SK-N-SH (cell line): ENCODE data around the gene ARMH3. TPM values are rescaled to one million over a fixed set of nuclear protein-coding genes. Genes with fewer than 3 reads are reported as not detected.

Experiments used
- CTCF ChIA-PET: fragments of 300-600, 350-600 bp; formaldehyde crosslinking; extraction: SDS; loops from one replicate; lab custom pipeline; 2021; lab: Yijun Ruan, JAX
- POLR2A ChIA-PET: fragments of 350-600 bp; sonication (Branson Sonifier 250); formaldehyde crosslinking; extraction: SDS; loops from one replicate; lab custom pipeline; 2020; ENCODE audit warnings: antibody characterized with exemption, inconsistent platforms; lab: Yijun Ruan, JAX
- DNase-seq: peaks from one replicate; pipeline ENCODE4 v3.0.0; 2012
- H2AFZ ChIP-seq: fragments of 200-600 bp; sonication (generic); 2 replicates; pipeline ENCODE4 v1.8.1; 2016; ENCODE audit warnings: antibody characterized with exemption, mild to moderate bottlenecking, low read depth
- H3F3A ChIP-seq: fragments of 200-600 bp; sonication (generic); replicated peaks from 2 replicates; pipeline ENCODE3; 2016; ENCODE audit warnings: antibody characterized with exemption, mild to moderate bottlenecking; ENCODE audit not compliant: insufficient read depth
- H3K27ac ChIP-seq, 2 experiments: fragments of 200-500 bp in 1 of 2; fragments of 200-600 bp in 1 of 2; sonication (Bioruptor generic) in 1 of 2; sonication (generic), shearing (Covaris generic) in 1 of 2; 2 replicates each; pipeline versions ENCODE4 v1.5.1 to v1.6.1; 2014 to 2016; ENCODE audit warnings: low read depth in 2 of 2, inconsistent platforms in 1 of 2, low read length in 1 of 2, mild to moderate bottlenecking in 1 of 2, mixed read lengths in 1 of 2
- H3K27me3 ChIP-seq: fragments of 200-600 bp; sonication (generic), shearing (Covaris generic); 2 replicates; pipeline ENCODE4 v1.6.1; 2016; ENCODE audit warnings: mixed run types; ENCODE audit not compliant: insufficient read depth
- H3K36me3 ChIP-seq, 2 experiments: fragments of 200-500 bp in 1 of 2; fragments of 200-600 bp in 1 of 2; sonication (Bioruptor generic) in 1 of 2; sonication (generic) in 1 of 2; replicated peaks in 1 of 2; 2 replicates each; pipeline versions ENCODE3 to v1.5.1; 2014 to 2016; ENCODE audit warnings: low read length in 1 of 2, mild to moderate bottlenecking in 1 of 2; ENCODE audit not compliant: insufficient read depth in 2 of 2, control insufficient read depth in 1 of 2
- H3K4me1 ChIP-seq, 2 experiments: fragments of 200-500 bp in 1 of 2; fragments of 200-600 bp in 1 of 2; sonication (Bioruptor generic) in 1 of 2; sonication (generic), shearing (Covaris generic) in 1 of 2; 2 replicates each; pipeline versions ENCODE4 v1.5.1 to v1.6.1; 2014 to 2016; ENCODE audit warnings: low read depth in 1 of 2, low read length in 1 of 2, mixed run types in 1 of 2; ENCODE audit not compliant: insufficient read depth in 2 of 2, control insufficient read depth in 1 of 2
- H3K4me2 ChIP-seq: fragments of 200-600 bp; sonication (generic), shearing (Covaris generic); 2 replicates; pipeline ENCODE4 v1.6.1; 2017; ENCODE audit warnings: mixed run types
- H3K4me3 ChIP-seq, 2 experiments: fragments of 200-500 bp in 1 of 2; fragments of 200-600 bp in 1 of 2; sonication (Bioruptor generic) in 1 of 2; sonication (generic), shearing (Covaris generic) in 1 of 2; 2 replicates each; pipeline versions ENCODE4 v1.5.1 to v1.8.1; 2014 to 2016; ENCODE audit warnings: low read depth in 2 of 2, inconsistent platforms in 1 of 2, low read length in 1 of 2, mild to moderate bottlenecking in 1 of 2, mixed read lengths in 1 of 2, moderate library complexity in 1 of 2
- H3K79me2 ChIP-seq: fragments of 200-600 bp; sonication (generic); 2 replicates; pipeline ENCODE4 v1.8.1; 2017; ENCODE audit warnings: mild to moderate bottlenecking; ENCODE audit not compliant: insufficient read depth
- H3K9ac ChIP-seq: fragments of 200-600 bp; sonication (generic); 2 replicates; pipeline ENCODE4 v1.6.1; 2017; ENCODE audit warnings: mixed run types
- H3K9me2 ChIP-seq: fragments of 200-600 bp; sonication (generic); 2 replicates; pipeline ENCODE4 v1.6.1; 2017; ENCODE audit warnings: mixed run types
- H3K9me3 ChIP-seq: fragments of 200-600 bp; sonication (generic); 2 replicates; pipeline ENCODE4 v1.6.1; 2017; ENCODE audit warnings: mixed run types, mild to moderate bottlenecking, moderate library complexity
- H4K20me1 ChIP-seq: fragments of 200-600 bp; sonication (generic); 2 replicates; pipeline ENCODE4 v1.6.1; 2017; ENCODE audit warnings: mild to moderate bottlenecking, mixed run types; ENCODE audit not compliant: insufficient read depth
- CTCF ChIP-seq: fragments of 200-600 bp; sonication (generic); IDR thresholded peaks from 2 replicates; pipeline ENCODE4 v1.6.1; 2017; ENCODE audit warnings: antibody characterized with exemption, mild to moderate bottlenecking, moderate library complexity
- ELF1 ChIP-seq: IDR thresholded peaks from 2 replicates; pipeline ENCODE4 v1.4.0; 2012
- EZH2phosphoT487 ChIP-seq: fragments of 200-600 bp; sonication (generic); IDR thresholded peaks from 2 replicates; pipeline ENCODE4 v1.6.1; 2017; ENCODE audit warnings: low read depth, mixed run types, mild to moderate bottlenecking, antibody characterized with exemption, moderate library complexity, borderline replicate concordance
- FOXJ3 ChIP-seq: sonication (generic); formaldehyde crosslinking; IDR thresholded peaks from 2 replicates; pipeline ENCODE4 v1.5.1; 2020; ENCODE audit warnings: mild to moderate bottlenecking, missing genetic modification reagents
- GATA2 ChIP-seq: sonication (generic); formaldehyde crosslinking; IDR thresholded peaks from 2 replicates; pipeline ENCODE4 v1.5.0; 2020; ENCODE audit warnings: mild to moderate bottlenecking, missing genetic modification reagents
- IRF3 ChIP-seq: fragments of 150-350 bp; IDR thresholded peaks from 2 replicates; pipeline ENCODE4 v1.6.1; 2016; ENCODE audit warnings: mild to moderate bottlenecking, low read depth, low read length
- MAX ChIP-seq: IDR thresholded peaks from 2 replicates; pipeline ENCODE4 v1.4.0; 2012; ENCODE audit warnings: low read depth
- MXI1 ChIP-seq: IDR thresholded peaks from 2 replicates; pipeline ENCODE4 v1.6.1; 2012; ENCODE audit warnings: mild to moderate bottlenecking, low read depth, low read length, improper control_type of control experiment
- POLR2AphosphoS5 ChIP-seq: IDR thresholded peaks from 2 replicates; pipeline ENCODE4 v1.6.1; 2012; ENCODE audit warnings: low read depth, low read length
- RAD21 ChIP-seq: IDR thresholded peaks from 2 replicates; pipeline ENCODE4 v1.6.1; 2012; ENCODE audit warnings: mild to moderate bottlenecking, low read length
- RCOR1 ChIP-seq: fragments of 150-350 bp; IDR thresholded peaks from 2 replicates; pipeline ENCODE4 v1.6.1; 2017; ENCODE audit warnings: antibody characterized with exemption, low read length
- REST ChIP-seq: IDR thresholded peaks from 2 replicates; pipeline ENCODE4 v1.6.1; 2012; ENCODE audit warnings: mild to moderate bottlenecking, low read depth, low read length, moderate library complexity
- RFX5 ChIP-seq: IDR thresholded peaks from 2 replicates; pipeline ENCODE4 v1.6.1; 2012; ENCODE audit warnings: mild to moderate bottlenecking, improper control_type of control experiment, low read length
- TCF12 ChIP-seq: IDR thresholded peaks from 2 replicates; pipeline ENCODE4 v1.4.0; 2012
- TEAD4 ChIP-seq: IDR thresholded peaks from 2 replicates; pipeline ENCODE4 v1.4.0; 2012; ENCODE audit warnings: mild to moderate bottlenecking, borderline replicate concordance; ENCODE audit not compliant: insufficient read depth
- USF1 ChIP-seq: IDR thresholded peaks from 2 replicates; pipeline ENCODE4 v1.4.0; 2012; ENCODE audit warnings: low read depth, borderline replicate concordance
- USF2 ChIP-seq: fragments of 150-350 bp; IDR thresholded peaks from 2 replicates; pipeline ENCODE4 v1.6.1; 2017; ENCODE audit warnings: antibody characterized with exemption, low read length, low read depth, borderline replicate concordance
- WGBS: methylation state at CpG from one replicate; pipeline ENCODE4 v1.1.6; 2017; ENCODE audit warnings: low lambda C conversion rate; 5-methylcytosine and 5-hydroxymethylcytosine counted together
- polyA plus RNA-seq, 3 experiments: library from polyadenylated mRNA; depleted of rRNA; stranded (reverse); fragments of >200 nt; gene quantifications; 2 replicates each; pipeline ENCODE4 v1.2.3, GENCODE V29; 2012

Gene ARMH3
- polyA plus RNA-seq, 1 of the 3 experiments (the other 2 are of a cell fraction), result 12.1 TPM

GRCh38 chr10:101906586-101907183 is 149.3 kb downstream of the ARMH3 start:
- H3K27ac ChIP-seq, result no peak overlapping the region
- ChIA-PET CTCF (interaction anchor here (0.9 to 2.3 kb wide), 4 partner anchors 17 to 166 kb away, joined by 3 to 5 read pairs (median 4); no protein-coding TSS in a partner anchor), POLR2A (no interaction called here)
- 92% methylated on average over 4 of the region's 4 CpGs for WGBS
- no peak overlapping the region for H3K4me2 ChIP-seq
- no peaks in the 10 kb centered on the region for H3K27me3 ChIP-seq
- H3K79me2 ChIP-seq, result no peaks in the 10 kb centered on the region
- no peak overlapping the region for H2AFZ ChIP-seq
- H4K20me1 ChIP-seq, result no peaks in the 10 kb centered on the region
- no peaks in the 10 kb centered on the region for H3K4me1 ChIP-seq
- TF ChIP-seq TCF12 (no peak), ELF1 (no peak), GATA2 (no peak), RAD21 (no peak), CTCF (no peak), POLR2AphosphoS5 (no peak), EZH2phosphoT487 (no peak), MAX (no peak), IRF3 (no peak), REST (no peak), MXI1 (no peak), RFX5 (no peak), USF1 (no peak), FOXJ3 (no peak), USF2 (no peak), TEAD4 (no peak), RCOR1 (no peak)
- no peaks in the 10 kb centered on the region for H3F3A ChIP-seq
- H3K9ac ChIP-seq, result no peak overlapping the region
- H3K9me3 ChIP-seq, result no peaks in the 10 kb centered on the region
- DNase-seq, result no peak
- no peak overlapping the region for H3K4me3 ChIP-seq
- H3K9me2 ChIP-seq, result no peaks in the 10 kb centered on the region
- H3K36me3 ChIP-seq, result peaks cover 3 to 10% of the 10 kb centered on the region in 2 experiments
